OCI-LY3 (cell line): ENCODE results near the gene LONP1.

ENCODE experiments used
- H2AFZ ChIP-seq: fragments of 200-600, 300-600 bp; shearing (Covaris generic); 2 replicates; pipeline ENCODE4 v1.6.0; 2014; ENCODE audit warnings: antibody characterized with exemption, low read depth, low read length
- H3K27ac ChIP-seq: fragments of 200-600, 300-600 bp; sonication (generic); 2 replicates; pipeline ENCODE4 v1.5.1; 2014; ENCODE audit warnings: mild to moderate bottlenecking, low read length, moderate library complexity, mixed read lengths
- H3K27me3 ChIP-seq: fragments of 200-600, 300-600 bp; sonication (generic); 2 replicates; pipeline ENCODE4 v1.6.1; 2014; ENCODE audit warnings: low read depth, low read length, mixed read lengths
- H3K36me3 ChIP-seq: fragments of 200-600, 300-600 bp; sonication (generic); replicated peaks from 2 replicates; pipeline ENCODE3; 2014; ENCODE audit warnings: low read depth, low read length, mixed read lengths
- H3K4me1 ChIP-seq: fragments of 300-600, 200-600 bp; sonication (generic); 2 replicates; pipeline ENCODE4 v1.6.1; 2014; ENCODE audit warnings: low read length, mixed read lengths
- H3K4me2 ChIP-seq: fragments of 200-600, 300-600 bp; sonication (generic); 2 replicates; pipeline ENCODE4 v1.6.1; 2014; ENCODE audit warnings: low read length, mixed read lengths
- H3K4me3 ChIP-seq: fragments of 300-600, 200-600 bp; sonication (generic); 2 replicates; pipeline ENCODE4 v1.5.1; 2014; ENCODE audit warnings: antibody characterized with exemption, mild to moderate bottlenecking, low read length, moderate library complexity
- H3K79me2 ChIP-seq: fragments of 300-600, 200-600 bp; shearing (Covaris generic); 2 replicates; pipeline ENCODE4 v1.6.1; 2014; ENCODE audit warnings: mild to moderate bottlenecking, low read length, mixed read lengths
- H3K9ac ChIP-seq: fragments of 300-600, 200-600 bp; shearing (Covaris generic); 2 replicates; pipeline ENCODE4 v1.6.0; 2014; ENCODE audit warnings: mild to moderate bottlenecking, low read length, moderate library complexity
- H3K9me3 ChIP-seq: fragments of 200-600, 300-600 bp; shearing (Covaris generic); 2 replicates; pipeline ENCODE4 v1.6.1; 2014; ENCODE audit warnings: low read length, mixed read lengths; ENCODE audit not compliant: insufficient read depth
- H4K20me1 ChIP-seq: fragments of 200-600, 300-600 bp; sonication (generic); 2 replicates; pipeline ENCODE4 v1.6.1; 2016; ENCODE audit warnings: low read length, mixed read lengths; ENCODE audit not compliant: insufficient read depth
- CTCF ChIP-seq: fragments of 200-600, 300-600 bp; sonication (generic); IDR thresholded peaks from 2 replicates; pipeline ENCODE4 v1.5.1; 2014; ENCODE audit warnings: antibody characterized with exemption, low read length, low read depth
- EZH2phosphoT487 ChIP-seq: fragments of 200-600 bp; shearing (Covaris generic); IDR thresholded peaks from 2 replicates; pipeline ENCODE4 v1.6.1; 2018; ENCODE audit warnings: antibody characterized with exemption, mixed run types, low read depth

LONP1 gene

DNA sequence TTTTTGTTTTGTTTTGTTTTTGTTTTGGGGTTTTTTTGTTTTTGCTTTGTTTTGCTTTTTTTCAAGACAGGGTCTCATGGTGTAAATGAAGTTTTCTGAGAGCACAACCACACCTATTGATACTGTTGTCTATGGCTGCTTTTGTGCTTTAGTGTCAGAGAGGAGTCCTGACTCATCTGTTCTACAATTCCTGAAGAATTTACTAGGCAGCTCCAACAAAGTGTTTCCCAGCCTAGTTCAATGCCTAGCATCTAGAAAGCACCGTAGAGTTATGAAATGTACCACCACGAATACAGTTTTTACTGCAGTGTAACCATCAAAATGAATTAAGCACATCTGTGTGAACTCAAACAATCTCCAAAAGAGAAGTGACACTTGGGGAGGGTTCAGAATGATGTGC, 75.9 kb downstream of the LONP1 start:
- Histone ChIP-seq H3K9me3 (no peaks in the 10 kb centered on the region), H2AFZ (no peak overlapping the region), H3K27ac (no peak overlapping the region), H3K36me3 (peaks cover 76% of the 10 kb centered on the region), H3K27me3 (no peaks in the 10 kb centered on the region), H4K20me1 (peaks cover 85% of the 10 kb centered on the region), H3K79me2 (peaks cover 93% of the 10 kb centered on the region), H3K4me2 (no peak overlapping the region), H3K4me1 (no peaks in the 10 kb centered on the region), H3K9ac (no peak overlapping the region), H3K4me3 (no peak overlapping the region)
- TF ChIP-seq CTCF (no peak), EZH2phosphoT487 (no peak)

DNA sequence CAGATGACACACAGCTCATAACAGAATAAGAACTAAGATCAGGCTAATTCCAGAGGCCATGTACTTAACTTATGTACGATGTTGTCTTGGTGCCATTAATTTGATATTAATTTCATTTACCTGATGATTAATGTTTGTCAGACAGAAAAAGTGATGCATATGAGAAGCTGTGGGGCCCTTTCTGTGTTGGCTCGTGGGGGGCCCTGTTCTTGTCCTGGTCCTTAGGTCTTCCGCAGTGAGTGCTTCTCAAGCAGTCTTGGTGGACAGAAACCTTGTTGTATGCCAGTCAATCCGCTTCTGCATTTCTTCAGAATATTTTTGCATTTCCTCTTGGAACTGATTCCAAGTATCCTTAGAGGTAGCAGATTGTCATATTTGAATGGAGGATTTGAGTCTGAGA, 76.9 kb downstream of the LONP1 start:
- H3K36me3 ChIP-seq, result peaks cover 74% of the 10 kb centered on the region

DNA sequence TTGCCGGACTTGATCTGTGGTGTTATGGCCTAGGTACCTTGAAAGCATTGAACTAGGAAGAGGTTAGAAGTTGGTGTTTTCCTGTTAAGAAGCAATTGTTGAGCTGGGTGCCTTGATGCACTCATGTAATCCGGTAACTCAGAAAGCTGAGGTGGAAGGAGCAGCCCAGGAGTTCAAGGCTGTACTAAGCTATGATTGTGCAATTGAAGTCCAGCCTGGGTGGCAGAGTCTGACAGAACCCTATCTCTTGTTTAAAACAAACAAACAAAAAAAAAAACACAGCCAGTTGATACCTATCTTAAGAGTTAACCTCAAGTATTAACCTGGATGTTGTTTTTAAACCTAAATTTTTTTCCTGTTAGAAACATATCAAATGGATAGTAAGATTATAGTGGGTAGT, 77.7 kb downstream of the LONP1 start:
- TF ChIP-seq CTCF (no peak), EZH2phosphoT487 (no peak)
- peaks cover 96% of the 10 kb centered on the region for H4K20me1 ChIP-seq
- H3K9me3 ChIP-seq, result no peaks in the 10 kb centered on the region
- H3K36me3 ChIP-seq, result peaks cover 73% of the 10 kb centered on the region
- no peak overlapping the region for H2AFZ ChIP-seq
- no peak overlapping the region for H3K27ac ChIP-seq
- H3K4me1 ChIP-seq, result no peaks in the 10 kb centered on the region
- H3K27me3 ChIP-seq, result no peaks in the 10 kb centered on the region
- H3K79me2 ChIP-seq, result peaks cover 100% of the 10 kb centered on the region
- H3K9ac ChIP-seq, result no peak overlapping the region
- H3K4me2 ChIP-seq, result no peak overlapping the region
- no peak overlapping the region for H3K4me3 ChIP-seq

More for the DNA sequence above, 76.9 kb downstream of the LONP1 start:
- Histone ChIP-seq H3K9ac (no peak overlapping the region), H3K4me3 (no peak overlapping the region), H3K9me3 (no peaks in the 10 kb centered on the region), H2AFZ (no peak overlapping the region), H3K27ac (no peak overlapping the region), H3K4me1 (no peaks in the 10 kb centered on the region), H3K79me2 (peaks cover 98% of the 10 kb centered on the region), H3K4me2 (no peak overlapping the region), H3K27me3 (no peaks in the 10 kb centered on the region), H4K20me1 (peaks cover 94% of the 10 kb centered on the region)
- no peak for TF ChIP-seq EZH2phosphoT487
- no peak for TF ChIP-seq CTCF
